Measurements from ENCODE around the gene ZBTB17.
"Not testable (repeated sequence)": the region's sequence is repeated elsewhere in the genome, so short reads cannot be mapped to it uniquely, and the experiment has no call there.

ZBTB17 gene

GRCh38 chr1:15985611-15986297, 9.9 kb upstream of the ZBTB17 start:
- Histone ChIP-seq H3K27me3 (no peaks in the 10 kb centered on the region), H3K4me3 (no peak overlapping the region), H3K9me3 (replicated peaks in 1 of 11) (peaks cover 11 to 28% (median 17%) of the 10 kb centered on the region in 11 experiments; a peak in 21 of 22 replicates), H3K4me1 (peaks cover 0 to 37% (median 19%) of the 10 kb centered on the region in 10 experiments; a peak in 15 of 20 replicates), H3K9ac (no peak overlapping the region), H4K20me1 (no peaks in the 10 kb centered on the region), H3K36me3 (no peaks in the 10 kb centered on the region), H3K4me2 (peak overlapping the region in 10 of 11 experiments; percentile 12 to 85 (median 63); a peak in 17 of 22 replicates), H3K27ac (peak overlapping the region in 7 of 11 experiments; percentile 43 to 75 (median 48); a peak in 11 of 22 replicates)
- peak in 2 of 11 experiments; percentile 39 to 61; a peak in 2 of 22 replicates for TF ChIP-seq Cebpa-rat (IDR thresholded peaks at IDR 0.05)

- Histone ChIP-seq H3K4me1 (peaks cover 0 to 37% (median 19%) of the 10 kb centered on the region in 10 experiments; a peak in 15 of 20 replicates), H3K36me3 (no peaks in the 10 kb centered on the region), H3K27me3 (no peaks in the 10 kb centered on the region), H3K9ac (no peak overlapping the region), H4K20me1 (no peaks in the 10 kb centered on the region), H3K4me2 (peak overlapping the region in 1 of 11 experiments; percentile 10; a peak in 1 of 22 replicates), H3K9me3 (replicated peaks in 1 of 11) (peaks cover 11 to 32% (median 19%) of the 10 kb centered on the region in 11 experiments; a peak in 21 of 22 replicates), H3K4me3 (no peak overlapping the region), H3K27ac (no peak overlapping the region)
- no peak for TF ChIP-seq Cebpa-rat (IDR thresholded peaks at IDR 0.05)
Observed at GRCh38 chr1:15983275-15983674, 7.4 kb upstream of the ZBTB17 start.

- H3K27me3 ChIP-seq, result no peaks in the 10 kb centered on the region
- no peak overlapping the region for H3K27ac ChIP-seq
- H3K4me1 ChIP-seq, result peaks cover 0 to 37% (median 18%) of the 10 kb centered on the region in 10 experiments; a peak in 15 of 20 replicates
- H3K9ac ChIP-seq, result no peak overlapping the region
- H3K9me3 ChIP-seq (replicated peaks in 1 of 11), result peaks cover 11 to 46% (median 30%) of the 10 kb centered on the region in 11 experiments
- no peak overlapping the region for H3K4me2 ChIP-seq
- H4K20me1 ChIP-seq, result no peaks in the 10 kb centered on the region
- H3K36me3 ChIP-seq, result no peaks in the 10 kb centered on the region
- no peak overlapping the region for H3K4me3 ChIP-seq
- no peak for TF ChIP-seq Cebpa-rat (IDR thresholded peaks at IDR 0.05)
Observed at GRCh38 chr1:15981679-15982078, 5.8 kb upstream of the ZBTB17 start.

- H3K27me3 ChIP-seq, H3K4me3 ChIP-seq, H3K4me2 ChIP-seq, H3K27ac ChIP-seq, H3K9ac ChIP-seq: not testable (repeated sequence)
- peaks cover 0 to 21% (median 7%) of the 10 kb centered on the region in 11 experiments; a peak in 8 of 22 replicates for H4K20me1 ChIP-seq
- H3K36me3 ChIP-seq, result peaks cover 5 to 12% (median 10%) of the 10 kb centered on the region in 11 experiments
- H3K9me3 ChIP-seq (replicated peaks in 1 of 11), result peaks cover 10 to 45% (median 31%) of the 10 kb centered on the region in 11 experiments
- H3K4me1 ChIP-seq, result peaks cover 22 to 34% (median 26%) of the 10 kb centered on the region in 10 experiments
Observed at GRCh38 chr1:15977947-15978346, 2.0 kb upstream of the ZBTB17 start.

- Histone ChIP-seq H3K36me3 (peaks cover 26 to 36% (median 32%) of the 10 kb centered on the region in 11 experiments), H3K27ac (peak overlapping the region; percentile 80 to 95 (median 90))
- no peak for TF ChIP-seq Cebpa-rat (IDR thresholded peaks at IDR 0.05)
Observed at GRCh38 chr1:15975358-15975804, 520 bp downstream of the ZBTB17 start.

GRCh38 chr1:15974855-15975254, 1.0 kb downstream of the ZBTB17 start:
- H3K27me3 ChIP-seq, result no peaks in the 10 kb centered on the region
- peaks cover under 1 to 39% (median 29%) of the 10 kb centered on the region in 11 experiments; a peak in 20 of 22 replicates for H3K9me3 ChIP-seq (replicated peaks in 1 of 11)
- peak overlapping the region; percentile 80 to 95 (median 90) for H3K27ac ChIP-seq
- peaks cover 29 to 55% (median 35%) of the 10 kb centered on the region in 10 experiments for H3K4me1 ChIP-seq
- peak overlapping the region; percentile 77 to 96 (median 89) for H3K9ac ChIP-seq
- peak overlapping the region; percentile 85 to 97 (median 95) for H3K4me2 ChIP-seq
- H4K20me1 ChIP-seq, result peaks cover 0 to 22% (median 10%) of the 10 kb centered on the region in 11 experiments; a peak in 9 of 22 replicates
- no peak for TF ChIP-seq Cebpa-rat (IDR thresholded peaks at IDR 0.05)
- H3K36me3 ChIP-seq, result peaks cover 31 to 41% (median 37%) of the 10 kb centered on the region in 11 experiments
- peak overlapping the region; percentile 59 to 87 (median 74) for H3K4me3 ChIP-seq

More at GRCh38 chr1:15975358-15975804, 520 bp downstream of the ZBTB17 start:
- H3K27me3 ChIP-seq, result no peaks in the 10 kb centered on the region
- peak overlapping the region; percentile 85 to 97 (median 95) for H3K4me2 ChIP-seq
- H3K9ac ChIP-seq, result peak overlapping the region; percentile 77 to 96 (median 89)
- H3K4me1 ChIP-seq, result peaks cover 29 to 49% (median 35%) of the 10 kb centered on the region in 10 experiments
- H3K4me3 ChIP-seq, result peak overlapping the region; percentile 59 to 87 (median 74)
- peaks cover 0 to 35% (median 24%) of the 10 kb centered on the region in 11 experiments; a peak in 19 of 22 replicates for H3K9me3 ChIP-seq (replicated peaks in 1 of 11)
- H4K20me1 ChIP-seq, result peaks cover 0 to 22% (median 10%) of the 10 kb centered on the region in 11 experiments; a peak in 9 of 22 replicates

- peak overlapping the region in 10 of 11 experiments; percentile 80 to 95 (median 90); a peak in 20 of 22 replicates for H3K27ac ChIP-seq
- H3K27me3 ChIP-seq, result no peaks in the 10 kb centered on the region
- peak overlapping the region; percentile 77 to 96 (median 89); a peak in 17 of 22 replicates for H3K9ac ChIP-seq
- peaks cover 9 to 49% (median 40%) of the 10 kb centered on the region in 11 experiments; a peak in 21 of 22 replicates for H3K9me3 ChIP-seq (replicated peaks in 1 of 11)
- no peak for TF ChIP-seq Cebpa-rat (IDR thresholded peaks at IDR 0.05)
- H3K36me3 ChIP-seq, result peaks cover 42 to 52% (median 48%) of the 10 kb centered on the region in 11 experiments
- peaks cover 30 to 66% (median 37%) of the 10 kb centered on the region in 10 experiments for H3K4me1 ChIP-seq
- peaks cover 0 to 22% (median 10%) of the 10 kb centered on the region in 11 experiments; a peak in 9 of 22 replicates for H4K20me1 ChIP-seq
- H3K4me2 ChIP-seq, result peak overlapping the region; percentile 85 to 97 (median 95)
- peak overlapping the region in 7 of 10 experiments; percentile 59 to 78 (median 71); a peak in 7 of 20 replicates for H3K4me3 ChIP-seq
Observed at GRCh38 chr1:15973772-15974171, 2.1 kb downstream of the ZBTB17 start.

- Histone ChIP-seq H3K4me2 (peak overlapping the region in 3 of 11 experiments; percentile 3 to 95 (median 92); a peak in 6 of 22 replicates), H3K9ac (peak overlapping the region in 1 of 11 experiments; percentile 43; a peak in 1 of 22 replicates), H3K27me3 (no peaks in the 10 kb centered on the region), H3K4me1 (peaks cover 44 to 79% (median 51%) of the 10 kb centered on the region in 10 experiments), H3K9me3 (replicated peaks in 1 of 11) (peaks cover 9 to 44% (median 35%) of the 10 kb centered on the region in 11 experiments; a peak in 21 of 22 replicates), H3K36me3 (peaks cover 48 to 65% (median 60%) of the 10 kb centered on the region in 11 experiments), H3K27ac (peak overlapping the region in 2 of 11 experiments; percentile 21 to 24; a peak in 2 of 22 replicates), H4K20me1 (peaks cover 0 to 22% (median 10%) of the 10 kb centered on the region in 11 experiments; a peak in 9 of 22 replicates), H3K4me3 (no peak overlapping the region)
- TF ChIP-seq Cebpa-rat (IDR thresholded peaks at IDR 0.05), result no peak
Observed at GRCh38 chr1:15972409-15972808, 3.5 kb downstream of the ZBTB17 start.

All from BLaER1 treated with 17β-estradiol and CSF1 and Interleukin-3, amounts not matched to agents 10 nM and 100 nM (cell line).